Measurements from ENCODE around the gene TIMP3.

TIMP3 gene

DNA sequence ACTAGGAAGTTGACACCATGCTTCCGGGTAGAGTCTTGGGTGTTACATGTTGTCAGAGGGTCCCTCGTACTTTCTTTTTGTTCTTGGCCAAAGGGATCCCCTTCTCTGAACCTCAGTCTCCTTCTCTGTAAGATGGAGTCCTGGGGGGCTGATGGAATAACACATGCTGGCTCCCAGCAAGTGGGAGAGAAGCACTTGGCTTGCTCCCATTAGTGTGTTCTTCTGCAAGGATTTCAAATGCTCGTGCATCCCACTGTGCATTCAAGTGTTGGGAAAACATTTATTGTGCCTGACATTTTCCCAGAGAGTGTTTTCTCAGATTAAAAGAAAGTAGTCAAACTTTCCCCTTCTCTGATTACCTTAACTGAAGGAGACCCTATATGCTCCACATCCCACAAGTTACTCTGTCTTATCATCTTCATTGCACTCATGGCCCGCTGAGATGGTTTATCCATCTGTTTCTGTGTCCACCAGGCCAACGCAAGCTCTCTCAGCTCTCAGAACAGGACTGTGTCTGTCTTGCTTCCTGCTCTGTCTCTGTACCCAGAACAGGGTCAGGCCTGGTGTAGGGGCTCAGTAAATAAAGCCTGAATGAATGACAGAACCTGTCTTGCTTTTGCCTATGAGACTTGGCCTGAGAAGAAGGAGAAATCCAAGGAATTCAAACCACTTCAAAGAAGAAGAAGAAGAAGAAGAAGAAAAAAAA is 16.0 kb upstream of the TIMP3 start:
- no peak for DNase-seq

DNA sequence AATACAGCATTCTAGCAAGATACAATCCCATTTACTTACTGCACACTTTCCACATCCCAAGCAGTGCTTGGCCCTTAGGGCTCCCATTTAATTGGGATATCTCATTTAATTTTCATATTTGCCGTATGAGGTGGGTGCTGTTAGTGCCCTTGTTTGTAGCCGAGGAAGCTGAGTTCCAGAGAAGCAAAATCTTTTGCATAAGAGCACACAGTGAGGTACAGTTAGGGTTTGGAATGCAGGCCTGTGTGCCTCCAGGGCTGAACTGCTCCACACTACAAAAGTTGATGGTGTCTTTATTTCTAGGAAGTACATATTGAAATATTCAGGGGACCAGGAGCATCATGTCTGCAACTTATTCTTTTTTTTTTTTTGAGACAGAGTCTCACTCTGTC is 15.5 kb upstream of the TIMP3 start:
- DNase-seq: no peak

DNA sequence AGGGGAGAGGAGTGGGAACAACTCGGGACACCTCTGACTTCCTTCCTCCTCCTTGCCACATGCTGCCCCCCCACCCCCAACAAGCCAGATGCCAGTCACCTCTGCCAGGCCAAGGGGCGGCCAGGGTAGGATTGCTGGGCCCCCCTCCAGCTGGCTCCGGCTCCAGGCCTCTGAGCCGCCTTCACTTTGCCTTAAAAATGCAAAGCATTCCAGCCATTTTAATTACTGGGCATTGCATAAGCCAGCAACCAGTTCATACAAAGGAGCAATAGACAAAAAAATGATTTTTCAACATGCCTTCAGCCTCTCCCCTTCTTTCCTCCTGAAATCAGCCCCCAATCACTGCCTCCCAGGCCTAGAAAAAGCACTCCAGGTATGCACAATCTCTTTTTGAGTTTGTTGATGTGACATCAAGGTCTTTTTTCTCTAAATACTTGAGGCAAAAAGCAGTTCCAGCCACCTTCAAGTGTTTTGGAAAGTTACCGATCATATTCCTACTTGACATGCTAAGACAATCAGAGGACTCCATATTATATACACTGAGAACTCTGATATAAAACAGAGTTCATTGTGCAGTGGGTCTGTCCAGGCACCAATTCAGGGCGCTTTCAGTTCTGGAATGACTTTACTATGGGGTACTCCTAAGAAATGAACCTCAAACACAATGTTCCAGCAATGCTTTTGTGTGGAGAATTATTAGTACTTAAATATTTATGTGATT is 12.4 kb upstream of the TIMP3 start:
- peak in 2 of 51 donors; percentile 24 to 32 for DNase-seq

DNA sequence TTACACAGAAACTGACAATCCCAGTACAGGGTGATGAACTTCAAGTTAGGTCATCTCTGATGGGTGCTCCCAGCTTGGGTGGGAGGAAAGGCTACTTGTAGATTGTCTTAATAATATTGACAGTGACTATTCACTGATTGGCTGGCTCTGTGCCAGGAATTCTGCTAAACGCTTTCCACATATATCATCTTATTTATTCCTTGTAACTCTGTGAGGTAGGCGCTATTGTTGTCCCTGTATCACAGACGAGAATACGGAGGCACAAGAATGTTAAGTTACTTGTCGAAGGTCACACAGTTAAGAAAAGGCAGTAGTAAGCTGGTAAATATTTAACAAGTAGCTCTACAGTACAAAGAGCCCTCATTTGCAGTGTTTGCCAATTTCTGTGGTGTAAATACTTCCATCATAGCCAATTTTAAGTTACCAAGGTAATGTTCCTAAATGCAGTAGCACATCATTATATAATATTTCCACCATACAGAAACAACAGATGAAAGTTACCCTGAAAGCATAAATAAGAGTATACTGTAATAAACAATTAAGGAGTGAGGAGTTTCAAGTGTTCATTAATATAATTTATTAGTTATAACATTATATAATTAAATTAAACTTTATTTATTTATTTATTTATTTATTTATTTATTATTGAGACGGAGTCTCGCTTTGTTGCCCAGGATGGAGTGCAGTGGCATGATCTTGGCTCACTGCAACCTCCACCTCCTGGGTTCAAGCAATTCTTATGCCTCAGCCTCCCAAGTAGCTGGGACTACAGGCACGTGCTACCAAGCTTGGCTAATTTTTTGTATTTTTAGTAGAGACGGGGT is 11.5 kb upstream of the TIMP3 start:
- DNase-seq: no peak

DNA sequence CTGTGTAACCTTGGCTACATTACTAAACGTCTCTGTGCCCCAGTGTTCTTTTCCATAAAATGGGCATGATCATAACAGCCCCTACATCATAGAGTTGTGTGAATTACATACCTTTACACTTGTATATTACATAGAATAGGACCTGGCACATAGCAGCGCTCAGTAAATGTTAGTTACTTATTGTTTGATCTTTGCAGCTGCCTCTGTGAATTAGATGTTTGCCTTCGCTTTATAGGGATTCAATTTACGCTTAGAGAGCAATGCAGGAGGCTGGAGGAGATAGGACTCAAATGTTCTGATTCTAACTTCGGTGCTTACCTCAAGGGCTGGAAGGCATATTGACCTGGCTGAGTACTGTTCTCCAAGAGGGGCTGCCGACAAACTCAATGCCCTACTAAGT is 10.4 kb upstream of the TIMP3 start:
- DNase-seq: no peak

DNA sequence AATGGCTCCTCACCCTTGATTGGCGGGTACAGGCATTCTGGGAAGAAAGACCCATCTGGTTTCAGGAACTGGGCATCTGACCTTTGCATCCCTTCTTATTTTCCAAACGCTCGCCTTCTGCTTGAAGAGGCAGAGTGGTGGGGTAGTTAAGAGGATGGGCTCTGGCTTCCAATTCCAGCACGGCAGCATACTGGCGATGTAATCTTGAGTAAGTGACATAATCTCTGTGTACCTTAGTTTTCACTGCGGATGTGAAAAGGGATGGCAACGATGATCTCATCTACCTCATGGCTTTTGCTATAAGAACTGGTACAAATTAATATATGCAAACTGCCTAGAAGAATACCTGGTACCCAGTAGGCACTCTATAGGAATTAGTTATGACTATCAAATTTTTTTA is 10.0 kb upstream of the TIMP3 start:
- DNase-seq: no peak

DNA sequence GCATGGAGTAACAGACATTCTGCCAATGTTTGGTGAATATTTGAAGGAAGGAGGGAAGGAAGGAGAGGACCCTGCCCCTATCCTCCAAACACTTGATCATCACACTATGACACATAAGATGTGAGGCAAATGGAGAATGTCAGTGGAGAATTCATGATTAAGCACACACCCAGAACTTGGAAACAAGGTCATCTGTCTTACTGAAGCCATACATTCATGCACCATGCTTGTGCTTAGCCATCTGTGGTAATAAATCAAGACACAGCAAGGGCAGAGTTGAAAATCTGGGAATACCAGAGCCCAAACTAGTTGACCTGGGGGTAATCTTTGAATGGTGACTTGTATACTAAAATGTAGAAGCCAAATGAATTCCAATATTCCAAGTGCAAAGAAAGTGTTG is 7.9 kb upstream of the TIMP3 start:
- DNase-seq: no peak

DNA sequence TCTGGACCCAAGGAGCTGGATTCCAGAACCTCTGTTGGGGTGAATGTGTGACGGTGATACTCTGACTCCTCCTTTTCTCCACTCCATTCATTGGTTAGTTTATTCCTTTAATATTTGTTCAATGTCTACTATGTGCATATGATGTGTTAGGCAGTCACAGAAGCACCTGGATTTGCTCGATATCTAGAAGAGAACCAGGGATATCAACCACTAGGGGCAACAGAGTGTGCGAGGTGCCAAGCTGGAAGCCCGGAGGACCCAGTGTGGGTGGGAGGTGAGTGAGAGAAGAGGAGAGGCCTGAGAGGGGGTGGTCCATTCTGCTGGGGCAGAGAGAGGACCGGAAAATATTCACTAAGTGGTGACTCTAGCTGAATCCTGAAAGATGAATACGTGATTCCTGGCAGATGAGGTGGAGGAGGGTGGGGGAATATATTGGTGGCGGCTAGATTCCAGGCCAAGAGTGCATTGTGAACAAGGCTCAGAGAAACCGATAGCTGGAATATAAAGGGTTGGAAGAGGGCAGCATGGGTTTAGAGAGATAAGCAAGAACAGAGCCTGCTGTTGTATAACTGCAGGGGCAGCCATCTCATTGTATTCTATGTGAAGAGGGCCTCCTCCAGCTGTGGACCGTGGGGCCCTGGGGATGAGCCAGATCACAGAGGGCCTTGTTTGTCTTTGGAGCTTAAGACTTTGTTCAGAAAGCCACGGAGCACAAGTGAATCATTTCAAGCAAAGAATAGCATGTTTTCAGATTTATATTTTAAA is 6.9 kb upstream of the TIMP3 start:
- peak in 17 of 51 donors; percentile 12 to 53 (median 29) for DNase-seq

DNA sequence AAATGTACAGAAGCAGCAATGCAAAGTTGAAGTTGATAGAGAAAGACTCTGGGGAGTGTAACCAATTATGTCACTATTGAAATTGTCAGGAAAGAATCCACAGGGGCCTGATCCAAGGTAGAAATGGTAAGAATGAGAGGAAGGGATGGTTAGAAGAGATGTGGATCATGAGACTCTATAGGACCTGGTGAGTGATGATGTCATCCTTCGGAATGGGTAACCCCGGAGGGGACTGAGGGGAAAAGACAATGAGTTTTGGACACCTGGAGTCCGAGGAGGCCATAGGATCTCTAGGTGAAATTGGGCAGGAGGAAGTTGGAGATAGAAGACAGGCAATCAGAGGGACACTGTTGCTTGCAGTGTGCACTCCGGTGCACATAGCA is 6.3 kb upstream of the TIMP3 start:
- no peak for DNase-seq

DNA sequence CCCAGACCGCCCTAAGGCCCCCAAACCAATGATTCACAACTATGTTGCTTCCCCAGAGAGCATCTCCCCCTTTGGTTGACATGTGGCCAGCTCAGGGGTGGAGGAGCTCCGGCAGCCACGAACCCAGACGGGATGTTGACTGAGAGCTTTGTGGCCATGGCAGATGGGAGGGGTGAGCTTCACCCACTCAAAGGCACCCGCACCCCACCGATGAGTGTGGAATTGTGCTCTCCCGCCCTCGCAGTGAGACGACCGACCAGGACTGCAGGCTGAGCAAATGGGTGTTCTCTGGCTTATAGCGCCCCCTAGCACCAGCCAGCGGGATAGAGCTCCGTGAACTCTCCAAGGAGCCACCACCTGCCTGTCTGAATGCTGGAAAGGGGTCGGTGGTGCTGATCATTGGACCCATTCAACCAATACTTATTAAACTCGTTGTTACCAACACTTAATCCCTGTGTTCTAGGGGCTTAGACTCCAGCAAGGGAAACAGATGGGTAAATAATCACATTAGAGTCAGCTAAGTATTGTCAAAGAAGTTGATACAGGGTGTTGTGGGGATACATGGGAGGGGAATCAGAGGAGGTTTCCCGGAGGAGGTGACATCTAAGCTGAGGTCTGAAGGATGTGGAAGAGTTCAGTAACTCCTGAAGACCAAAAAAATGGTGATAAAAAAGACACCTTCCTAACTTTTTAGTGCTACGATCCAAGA is 4.5 kb upstream of the TIMP3 start:
- DNase-seq: peak in 48 of 51 donors; percentile 6 to 86 (median 58)

DNA sequence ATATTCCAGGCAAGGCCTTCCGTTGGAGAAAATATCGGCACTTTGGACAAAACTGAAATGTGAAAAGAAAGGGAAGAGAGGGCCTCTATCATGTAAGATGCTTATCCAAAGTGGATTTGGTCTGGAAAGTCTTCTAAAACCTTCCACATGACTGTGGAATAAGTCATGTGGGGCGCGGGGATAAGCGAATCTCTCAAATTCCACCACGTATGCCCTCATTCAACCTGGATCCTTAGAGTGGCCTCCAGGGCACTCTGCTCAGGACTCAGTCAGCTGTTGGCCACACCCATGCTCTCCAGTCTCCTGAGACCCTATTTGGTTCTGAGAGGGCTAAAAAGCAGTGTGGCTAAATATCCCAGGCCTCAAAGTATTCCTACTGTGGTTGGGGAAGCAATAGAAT is 2.0 kb upstream of the TIMP3 start:
- no peak for DNase-seq

DNA sequence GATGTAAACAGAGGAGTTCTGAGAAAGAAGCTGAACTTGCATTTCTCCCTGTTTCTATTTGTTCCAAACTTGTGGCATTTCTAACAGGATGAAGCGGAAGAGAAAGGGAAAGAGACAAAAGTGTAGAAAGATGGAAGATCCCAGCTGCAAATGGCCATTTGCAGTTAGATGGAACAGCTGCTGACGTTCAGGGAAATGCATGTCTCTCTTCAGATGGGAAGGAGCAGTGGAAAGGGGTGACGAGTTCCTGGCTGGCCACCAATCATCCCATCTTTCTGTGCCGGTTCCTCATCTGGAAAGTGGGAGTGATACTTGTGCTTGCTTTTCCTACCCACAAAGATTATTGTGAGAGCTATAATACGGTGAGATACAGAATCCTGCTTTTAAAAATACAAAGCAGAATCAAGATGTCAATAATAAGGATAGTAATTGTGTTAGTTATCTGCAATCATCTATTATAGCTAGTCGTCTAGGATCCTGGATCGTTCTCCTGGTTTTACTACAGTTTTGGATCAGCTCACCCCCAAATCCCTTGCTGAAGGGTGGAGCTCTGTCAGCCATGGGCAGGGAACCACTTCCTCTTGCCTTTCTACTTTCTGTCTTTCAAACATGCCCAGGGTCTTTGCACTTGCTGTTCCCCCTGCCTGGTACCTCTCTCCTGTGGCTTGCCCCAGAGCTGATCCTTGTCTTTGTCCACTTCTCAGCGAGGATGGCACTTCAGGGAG is 1.2 kb upstream of the TIMP3 start:
- no peak for DNase-seq

DNA sequence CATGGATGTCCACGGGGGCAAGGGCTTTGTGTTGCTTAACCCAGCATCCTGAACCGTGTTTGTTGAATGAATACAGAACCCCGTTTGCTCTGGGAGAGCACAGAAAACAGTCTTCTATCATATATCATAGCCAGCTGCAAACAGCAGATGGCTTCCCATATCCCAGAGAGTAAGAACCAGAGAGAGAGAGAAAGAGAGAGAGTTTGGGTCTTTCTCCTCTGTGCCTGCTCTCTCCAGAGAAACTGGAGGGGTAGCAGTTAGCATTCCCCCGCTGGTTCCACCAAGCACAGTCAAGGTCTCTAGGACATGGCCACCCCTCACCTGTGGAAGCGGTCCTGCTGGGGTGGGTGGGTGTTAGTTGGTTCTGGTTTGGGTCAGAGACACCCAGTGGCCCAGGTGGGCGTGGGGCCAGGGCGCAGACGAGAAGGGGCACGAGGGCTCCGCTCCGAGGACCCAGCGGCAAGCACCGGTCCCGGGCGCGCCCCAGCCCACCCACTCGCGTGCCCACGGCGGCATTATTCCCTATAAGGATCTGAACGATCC is 440 bp upstream of the TIMP3 start:
- no peak for DNase-seq

DNA sequence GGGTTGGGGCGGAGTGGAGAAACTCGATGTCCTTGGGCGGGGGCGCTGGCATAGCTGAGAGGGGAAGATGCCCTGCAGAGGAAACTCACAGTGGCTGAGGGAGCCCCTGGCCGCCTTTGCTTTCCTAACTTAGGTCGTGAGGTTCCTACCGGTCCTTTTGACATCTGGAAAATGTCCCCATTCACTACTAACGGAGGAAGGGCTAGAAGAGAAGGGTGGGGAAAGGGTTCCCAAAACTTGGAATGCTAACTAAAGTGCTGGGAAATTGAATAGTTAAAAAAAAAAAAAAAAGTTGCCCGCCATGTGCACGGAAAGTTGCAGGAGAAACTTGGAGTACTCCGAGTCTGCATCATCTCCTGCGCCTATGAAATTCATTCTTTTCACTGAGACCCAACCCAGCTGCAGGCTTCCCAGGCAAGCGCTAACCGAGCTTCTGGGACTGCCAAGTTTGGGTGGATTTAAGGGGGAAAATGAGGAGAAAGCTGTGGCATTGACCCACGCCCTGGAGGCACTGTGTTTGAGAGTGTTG is 796 bp downstream of the TIMP3 start:
- DNase-seq: no peak

DNA sequence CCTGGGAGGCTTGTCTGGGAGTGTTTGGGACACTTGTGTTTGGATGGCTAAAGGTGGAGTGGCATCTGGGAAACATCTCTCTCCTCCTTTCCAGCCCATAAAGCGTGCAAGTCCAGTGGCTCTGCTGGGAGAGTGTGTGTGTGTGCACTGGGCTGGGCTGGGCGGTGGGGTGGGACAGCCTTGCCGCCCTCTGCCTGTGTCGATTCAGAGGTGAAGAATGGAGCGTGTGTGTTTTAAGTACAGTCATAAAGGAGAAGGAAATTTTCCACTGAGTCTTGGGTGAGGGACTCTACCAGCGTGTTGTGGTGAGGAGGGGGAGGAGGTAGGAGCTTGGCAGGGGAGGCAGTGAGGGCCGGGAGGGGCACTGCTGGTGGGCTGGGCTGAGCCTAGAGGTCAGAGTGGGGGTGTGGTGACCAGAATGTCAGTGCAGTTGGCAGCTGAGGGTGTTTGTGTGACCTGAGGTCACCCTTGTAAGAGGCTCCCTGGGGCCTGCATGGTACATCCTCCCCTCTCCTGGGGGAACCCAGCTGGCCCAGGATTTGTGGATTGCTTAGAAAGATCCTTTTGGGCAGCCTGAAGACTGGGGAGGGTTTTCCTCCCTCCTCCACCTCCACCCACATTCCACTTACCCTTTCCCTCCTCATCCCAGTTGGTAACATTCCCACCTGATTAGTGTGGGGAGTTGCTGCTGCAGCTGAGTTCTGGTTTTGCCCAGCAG is 1.7 kb downstream of the TIMP3 start:
- no peak for DNase-seq

DNA sequence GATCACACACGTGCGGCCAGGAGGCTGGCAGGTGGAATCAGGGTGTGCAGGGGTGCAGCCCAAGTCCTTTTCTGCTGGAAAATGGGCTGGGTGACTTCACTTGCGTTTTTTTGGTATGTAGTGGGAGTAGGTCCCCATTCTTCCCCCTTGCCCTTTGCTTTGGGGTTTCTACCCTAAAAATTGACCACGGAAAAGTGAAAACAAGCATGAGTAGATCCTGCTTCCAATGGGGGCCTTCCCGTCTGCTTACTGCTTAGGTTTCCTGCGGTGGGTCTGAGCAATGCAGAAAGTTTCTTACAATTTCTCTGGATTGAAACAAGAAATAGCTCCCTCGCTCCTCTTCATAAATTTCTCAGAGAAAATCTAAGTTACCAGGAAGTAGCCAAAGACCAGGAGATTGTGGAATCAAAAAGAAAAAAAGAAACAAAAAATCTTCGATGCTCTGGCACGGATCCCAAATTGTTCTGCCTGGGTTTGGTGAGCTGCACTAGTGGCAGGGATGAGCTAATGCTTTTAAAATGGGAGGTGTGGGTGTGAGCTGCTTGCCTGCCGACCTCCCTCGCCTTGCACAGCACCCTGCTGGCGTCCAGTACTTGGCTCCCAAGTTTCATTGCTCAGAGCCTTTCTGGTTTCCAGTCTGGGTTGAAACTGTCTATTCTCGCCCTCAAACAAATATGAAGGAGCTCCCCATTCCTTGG is 2.4 kb downstream of the TIMP3 start:
- peak in 1 of 51 donors; percentile 21 for DNase-seq

DNA sequence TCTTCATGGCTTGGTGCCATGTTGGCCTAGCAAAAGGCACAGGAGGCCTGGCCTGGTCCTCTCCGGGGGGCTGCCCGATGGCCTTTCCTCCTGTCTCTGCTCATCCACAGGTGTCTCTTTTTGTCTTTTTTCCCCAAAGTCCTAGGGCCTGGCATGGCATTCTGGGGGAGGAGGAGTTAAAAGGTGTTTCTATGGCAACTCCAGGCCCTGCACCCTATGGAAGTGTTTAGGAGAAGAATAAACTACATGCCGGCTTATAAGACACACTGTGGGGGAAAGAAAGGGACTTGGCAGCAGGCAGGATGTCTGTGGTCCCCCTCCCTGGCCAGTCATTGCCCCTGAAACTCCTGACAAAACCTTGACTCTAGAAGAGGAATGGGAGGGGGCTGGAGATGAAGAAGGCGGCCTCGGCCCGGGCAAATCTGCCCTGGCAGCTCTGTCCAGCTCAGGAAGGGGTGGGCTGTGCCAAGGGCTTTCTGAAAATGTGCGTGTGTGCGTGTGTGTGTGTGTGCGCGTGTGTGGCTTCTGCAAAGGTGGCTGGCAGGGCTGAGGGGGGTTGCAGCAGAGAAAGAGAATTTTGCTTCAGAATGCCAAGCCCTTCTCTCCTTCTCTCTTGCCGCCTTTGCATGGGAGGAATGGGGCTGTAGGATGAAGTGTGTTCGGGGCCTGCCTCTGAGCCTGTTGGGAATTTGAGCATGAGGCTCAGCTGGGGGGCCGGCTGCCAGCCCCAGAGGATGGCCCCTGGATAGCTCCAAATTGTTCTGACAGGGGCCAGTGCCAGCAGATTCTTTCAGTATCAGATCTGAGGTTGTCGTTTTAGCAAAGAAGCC is 3.2 kb downstream of the TIMP3 start:
- DNase-seq: peak in 9 of 51 donors; percentile 16 to 41 (median 23)

All from hypothalamus (tissue), 51 donors.